Ishikawa (cell line): ENCODE measurements around the gene ARHGAP22.

Experiments
- EGR1 ChIP-seq: IDR thresholded peaks from 2 replicates; pipeline ENCODE4 v1.6.1; 2012
- EP300 ChIP-seq: IDR thresholded peaks from 2 replicates; pipeline ENCODE4 v1.6.1; 2012; ENCODE audit warnings: borderline replicate concordance
- FOXM1 ChIP-seq: IDR thresholded peaks from 2 replicates; pipeline ENCODE4 v1.6.1; 2012; ENCODE audit warnings: low read depth, borderline replicate concordance
- MAX ChIP-seq: IDR thresholded peaks from 2 replicates; pipeline ENCODE4 v1.6.1; 2012
- RAD21 ChIP-seq: IDR thresholded peaks from 2 replicates; pipeline ENCODE4 v1.6.1; 2012; ENCODE audit warnings: low read depth
- REST ChIP-seq: IDR thresholded peaks from 2 replicates; pipeline ENCODE4 v1.6.1; 2012; ENCODE audit warnings: low read depth, mild to moderate bottlenecking
- TAF1 ChIP-seq: IDR thresholded peaks from 2 replicates; pipeline ENCODE4 v1.6.1; 2012; ENCODE audit warnings: low read depth, mild to moderate bottlenecking
- TEAD4 ChIP-seq: IDR thresholded peaks from 2 replicates; pipeline ENCODE4 v1.6.1; 2012

- TF ChIP-seq TEAD4 (no peak), EGR1 (no peak), EP300 (no peak), TAF1 (no peak), MAX (no peak), REST (no peak), RAD21 (no peak), FOXM1 (no peak)
Observed at GRCh38 chr10:48454302-48455054, 150.4 kb downstream of the ARHGAP22 start.
